SH-SY5Y (cell line): Measurements from ENCODE around the gene NHS.

ENCODE experiments used
- GATA2 ChIP-seq: IDR thresholded peaks from 2 replicates; pipeline ENCODE4 v1.6.1; 2011; ENCODE audit warnings: mild to moderate bottlenecking, low read depth, low read length
- GATA3 ChIP-seq: IDR thresholded peaks from 2 replicates; pipeline ENCODE4 v1.6.1; 2011; ENCODE audit warnings: low read depth, mild to moderate bottlenecking, low read length, moderate library complexity

NHS gene

GRCh38 chrX:17718649-17719165, 343.7 kb downstream of the NHS start:
- TF ChIP-seq GATA3, result no peak
- no peak for TF ChIP-seq GATA2

GRCh38 chrX:17719711-17720110, 344.7 kb downstream of the NHS start:
- no peak for TF ChIP-seq GATA2
- no peak for TF ChIP-seq GATA3

DNA sequence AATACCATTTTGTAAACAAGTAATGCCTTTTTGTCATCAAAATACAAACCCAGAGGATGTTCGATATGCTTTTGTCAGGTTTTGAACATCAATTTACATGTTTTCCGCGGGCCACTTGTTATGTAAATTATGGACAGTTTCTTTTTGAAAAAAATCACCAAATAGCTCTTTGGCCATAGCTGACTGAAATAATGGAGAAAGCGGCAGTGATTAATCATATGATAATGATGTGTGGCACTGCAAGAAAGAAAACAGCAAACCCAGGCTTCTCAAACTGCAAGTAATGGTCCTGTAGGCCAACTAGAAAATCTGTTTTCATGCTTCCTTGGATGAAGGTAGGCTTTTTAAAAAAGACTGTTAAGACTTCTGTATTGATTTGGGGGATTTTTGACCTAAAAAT, 346.7 kb downstream of the NHS start:
- TF ChIP-seq GATA3 (no peak), GATA2 (no peak)

DNA sequence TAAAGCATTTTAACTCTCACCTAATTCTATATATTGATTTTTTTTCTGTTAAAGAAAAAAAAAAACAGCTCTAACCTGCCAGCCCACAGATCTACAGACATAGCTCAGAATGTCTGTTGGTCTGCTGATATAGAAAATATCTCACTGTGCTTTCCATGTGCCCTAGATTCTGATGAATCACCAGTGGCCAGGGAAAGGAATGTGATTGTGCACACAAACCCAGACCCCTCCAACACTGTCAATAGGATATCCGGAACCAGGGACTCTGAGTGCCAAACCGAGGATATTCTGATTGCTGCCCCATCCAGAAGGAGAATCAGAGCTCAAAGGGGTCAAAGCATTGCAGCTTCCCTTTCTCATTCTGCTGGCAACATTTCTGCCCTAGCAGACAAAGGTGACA, 350.2 kb downstream of the NHS start:
- TF ChIP-seq GATA2 (no peak), GATA3 (no peak)

DNA sequence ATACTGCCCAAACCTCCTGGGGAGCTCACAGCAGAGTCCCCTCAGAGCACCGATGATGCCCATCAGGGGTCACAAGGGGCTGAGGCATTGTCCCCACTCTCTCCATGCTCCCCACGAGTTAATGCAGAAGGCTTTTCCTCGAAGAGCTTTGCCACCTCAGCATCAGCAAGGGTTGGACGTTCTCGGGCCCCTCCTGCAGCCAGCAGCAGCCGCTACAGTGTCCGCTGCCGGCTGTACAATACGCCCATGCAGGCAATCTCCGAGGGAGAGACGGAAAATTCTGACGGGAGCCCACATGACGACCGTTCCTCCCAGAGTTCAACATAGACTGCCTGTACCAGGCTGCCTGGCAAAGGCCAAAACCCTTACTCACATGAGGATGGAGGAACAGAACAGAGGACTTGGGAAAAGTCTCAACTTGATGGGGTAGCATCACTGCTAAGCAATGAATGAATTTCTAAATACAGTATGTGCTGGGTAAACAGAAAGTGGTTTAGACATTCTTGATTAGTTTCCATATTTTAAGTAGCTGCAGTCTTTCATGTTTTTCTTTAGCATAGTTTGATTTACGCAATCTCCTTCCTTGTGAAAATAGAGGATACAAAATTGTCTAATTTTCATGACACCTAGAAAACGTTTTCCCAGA, 357.3 kb downstream of the NHS start:
- no peak for TF ChIP-seq GATA2
- TF ChIP-seq GATA3, result no peak

- TF ChIP-seq GATA3 (no peak), GATA2 (no peak)
Measured at GRCh38 chrX:17735406-17735805, 360.4 kb downstream of the NHS start.

GRCh38 chrX:17736478-17736855, 361.5 kb downstream of the NHS start:
- TF ChIP-seq GATA2, result no peak
- no peak for TF ChIP-seq GATA3

DNA sequence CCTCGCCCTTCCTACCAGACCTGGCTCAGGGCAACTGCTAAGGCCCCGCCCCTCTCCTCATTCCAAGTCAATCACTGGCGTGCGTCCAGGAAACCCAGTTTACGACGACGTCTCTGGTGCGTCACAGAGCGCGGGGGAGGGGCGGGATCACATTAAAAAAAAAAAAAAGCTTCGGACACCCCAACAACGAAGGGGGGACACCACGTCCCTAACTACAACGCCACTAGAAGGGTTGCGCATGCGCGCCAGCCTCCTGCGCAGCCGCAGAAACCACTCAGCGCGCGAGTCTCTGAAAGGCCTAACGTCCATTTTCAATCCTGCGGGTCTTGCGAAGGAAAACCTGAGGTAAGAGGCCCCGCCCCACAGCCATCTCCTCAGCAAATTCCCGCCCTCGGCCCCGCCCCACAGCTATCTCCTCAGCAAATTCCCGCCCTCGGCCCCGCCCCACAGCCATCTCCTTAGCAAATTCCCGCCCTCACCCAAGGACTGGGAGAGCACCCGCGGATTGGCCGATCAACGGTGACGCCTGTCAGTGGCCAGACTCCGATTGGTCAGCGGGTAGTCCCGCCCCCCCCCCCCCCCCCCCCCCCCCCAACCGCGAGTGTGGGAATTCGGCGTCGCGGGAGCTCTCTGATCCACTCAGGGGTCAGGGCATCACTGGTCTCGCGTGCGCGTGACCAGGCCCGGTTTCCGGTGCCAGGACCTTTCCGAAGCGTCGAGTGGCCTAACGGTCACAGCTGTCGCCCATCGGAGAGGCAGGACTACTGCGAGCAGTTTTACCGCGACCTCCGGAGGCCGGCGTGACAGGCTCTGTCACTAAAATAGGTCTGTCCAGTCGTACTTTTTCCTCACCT, 362.1 kb downstream of the NHS start, which contains the start of gene SCML1:
TSS of gene SCML1 (plus strand) at position 638 of the 854 bp plus-strand sequence. CDS start 6,694 bp downstream, outside the sequence.
- no peak for TF ChIP-seq GATA3
- no peak for TF ChIP-seq GATA2

DNA sequence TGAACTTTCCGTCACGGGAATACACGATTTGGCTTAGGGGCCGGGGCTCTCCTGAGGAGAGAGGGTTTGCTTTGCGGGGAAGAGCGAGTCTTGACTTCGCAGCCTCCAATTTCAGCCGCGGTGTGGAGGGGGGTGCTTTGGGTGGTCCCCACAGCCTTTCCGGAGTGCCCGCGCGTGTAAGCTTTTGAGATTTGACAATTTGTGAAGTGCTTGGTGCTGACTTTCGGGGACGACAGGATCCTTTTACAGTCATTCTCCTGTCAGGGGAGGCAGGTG, 362.6 kb downstream of the NHS start:
- TF ChIP-seq GATA3, result no peak
- no peak for TF ChIP-seq GATA2

GRCh38 chrX:17737986-17738713, 363.1 kb downstream of the NHS start:
- TF ChIP-seq GATA3 (no peak), GATA2 (no peak; the same call in 1 of the 2 replicates)

GRCh38 chrX:17738737-17739535, 363.9 kb downstream of the NHS start:
- TF ChIP-seq GATA3, result no peak
- no peak for TF ChIP-seq GATA2

GRCh38 chrX:17740137-17741122, 365.4 kb downstream of the NHS start:
- no peak for TF ChIP-seq GATA2
- no peak for TF ChIP-seq GATA3

DNA sequence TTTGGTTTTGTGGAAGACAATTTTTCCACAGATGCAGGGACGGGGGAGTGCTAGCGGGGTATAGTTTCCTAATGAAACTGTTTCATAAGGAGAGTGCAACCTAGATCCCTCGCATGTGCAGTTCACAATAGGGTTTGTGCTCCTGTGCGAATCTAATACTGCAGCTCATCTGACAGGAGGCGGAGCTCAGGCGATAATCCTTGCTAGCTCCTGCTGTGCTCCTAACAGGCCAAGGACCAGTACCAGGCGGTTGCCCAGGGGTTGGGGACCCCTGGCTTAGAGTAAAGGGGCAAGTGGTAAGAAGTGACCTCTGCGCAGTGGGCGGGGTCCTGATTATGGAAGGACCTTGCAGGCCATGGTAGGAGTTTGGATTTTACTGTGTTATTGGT, 366.1 kb downstream of the NHS start:
- TF ChIP-seq GATA3 (no peak), GATA2 (no peak)

- no peak for TF ChIP-seq GATA3
- TF ChIP-seq GATA2, result no peak
Measured at GRCh38 chrX:17743913-17744312, 368.9 kb downstream of the NHS start.
